Measurements from ENCODE around the gene KLRF1.

KLRF1 gene

DNA sequence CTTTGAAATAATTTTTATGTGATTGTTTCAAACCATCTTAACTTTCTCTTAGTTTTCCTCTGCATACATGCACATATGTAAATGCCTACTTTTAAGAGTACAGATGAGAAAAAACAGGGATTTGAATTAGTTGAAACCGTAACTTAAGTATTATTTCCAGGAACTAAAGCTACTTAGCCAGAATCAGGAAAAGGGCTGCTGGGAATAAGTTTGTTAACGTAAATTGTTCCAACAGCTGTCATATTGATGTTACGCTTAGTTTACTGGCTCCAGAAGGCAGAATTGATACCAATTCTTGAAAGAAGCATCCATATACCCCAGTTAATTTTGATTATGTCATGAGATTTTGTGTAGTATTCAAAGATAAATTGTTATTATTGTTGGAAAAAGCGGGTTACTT, 17.9 kb upstream of the KLRF1 start:
- FAIRE-seq: no peak

DNA sequence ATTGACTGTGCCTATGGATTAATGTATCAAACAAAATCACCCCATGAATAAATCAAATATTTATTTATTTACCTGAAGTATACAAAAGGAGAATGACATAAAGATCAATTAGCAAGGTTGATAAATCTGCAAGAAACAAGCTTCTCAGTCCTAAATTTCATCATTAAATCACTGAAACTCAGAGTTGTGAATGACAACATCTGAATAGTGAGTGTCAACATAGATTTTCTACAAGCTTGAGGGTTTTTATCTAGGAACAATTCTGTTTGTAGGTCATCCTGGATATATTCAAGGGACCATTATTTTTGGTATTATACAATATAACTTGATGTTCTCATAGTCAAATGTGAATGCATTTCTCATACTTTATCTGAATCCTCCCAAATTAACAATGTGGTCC, 17.4 kb upstream of the KLRF1 start:
- no peak for FAIRE-seq

DNA sequence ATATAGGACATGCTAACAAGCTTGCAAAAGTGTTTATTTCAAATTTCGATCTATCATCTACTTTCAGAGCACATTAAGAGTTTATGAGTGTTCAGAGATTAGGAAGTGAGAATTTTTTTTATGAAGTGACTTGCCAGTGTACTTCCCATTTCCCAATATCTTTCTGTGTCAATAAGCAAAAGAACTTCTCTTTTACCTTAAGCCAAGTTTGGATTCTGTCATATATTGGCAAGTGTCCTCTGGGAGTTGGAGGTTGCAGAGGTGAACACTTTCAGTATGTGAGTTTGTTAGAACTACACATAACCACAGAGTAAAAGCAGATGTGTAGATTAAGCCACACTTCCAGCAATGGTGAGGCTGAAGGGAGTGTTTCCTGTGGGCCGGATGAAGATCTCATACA, 16.6 kb upstream of the KLRF1 start:
- FAIRE-seq: no peak

DNA sequence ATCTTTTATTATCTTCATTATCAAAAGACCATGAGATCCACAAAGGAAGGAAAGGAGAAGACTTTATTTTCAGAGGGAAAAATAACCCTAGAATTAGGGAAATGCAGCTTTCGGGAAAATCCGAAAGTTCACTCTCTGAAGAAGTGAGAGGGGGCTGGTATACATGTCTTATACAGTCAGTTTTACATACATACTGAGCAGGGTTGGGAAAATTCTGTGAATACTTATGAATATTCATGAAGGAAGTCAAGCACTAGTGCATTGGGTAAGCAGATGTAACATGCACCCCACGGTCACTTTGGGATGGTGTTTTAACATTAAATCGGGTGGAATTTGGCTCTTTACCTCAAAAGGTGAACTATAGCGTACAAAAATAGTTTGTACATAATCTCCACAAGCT, 15.7 kb upstream of the KLRF1 start:
- no peak for FAIRE-seq

DNA sequence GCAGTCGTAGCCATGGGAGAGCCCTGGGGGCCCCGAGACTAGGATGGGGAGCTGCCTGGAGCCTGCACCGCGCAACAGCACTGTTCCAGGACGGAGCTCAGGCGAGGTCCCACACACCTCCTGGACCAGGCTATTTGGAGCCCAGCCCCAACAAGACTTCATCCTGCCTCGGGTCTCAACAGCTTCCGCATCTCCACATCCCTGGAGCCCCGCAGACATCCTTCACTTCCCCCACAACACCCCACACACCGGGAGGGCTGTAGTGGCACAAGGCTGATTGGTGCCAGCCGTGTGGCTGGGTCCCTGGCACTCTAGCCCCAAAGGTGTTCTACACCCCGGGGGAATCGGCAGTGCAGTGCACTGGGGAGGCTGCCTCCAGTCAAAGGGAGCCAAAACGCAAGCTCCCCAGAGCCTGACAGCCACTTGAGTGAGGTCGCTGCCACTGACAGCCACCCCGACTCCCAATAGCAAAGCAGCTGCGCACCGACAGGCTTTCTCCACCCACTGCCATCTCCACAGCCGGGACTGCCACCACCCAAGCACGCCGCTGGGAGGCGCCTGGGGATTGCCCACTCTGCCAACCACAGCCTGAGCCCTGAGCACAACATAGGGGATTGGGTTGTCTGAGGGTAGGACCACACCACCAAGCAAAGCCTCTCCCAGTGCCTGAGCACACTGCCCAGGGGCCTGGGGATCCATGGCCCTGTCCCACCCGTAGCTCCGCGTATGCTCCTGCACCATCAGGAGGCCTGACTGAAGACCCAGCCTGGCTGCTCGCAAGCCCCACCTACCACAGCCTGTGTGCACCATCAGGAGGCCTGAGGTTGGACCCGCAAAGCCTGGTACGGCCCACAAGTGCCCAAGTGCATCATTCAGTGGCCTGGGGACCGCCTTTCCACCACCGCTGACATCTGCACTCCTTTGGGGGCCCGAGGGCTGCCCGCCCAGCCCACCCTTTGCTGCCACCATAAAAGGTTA, 13.2 kb upstream of the KLRF1 start:
- FAIRE-seq: no peak

DNA sequence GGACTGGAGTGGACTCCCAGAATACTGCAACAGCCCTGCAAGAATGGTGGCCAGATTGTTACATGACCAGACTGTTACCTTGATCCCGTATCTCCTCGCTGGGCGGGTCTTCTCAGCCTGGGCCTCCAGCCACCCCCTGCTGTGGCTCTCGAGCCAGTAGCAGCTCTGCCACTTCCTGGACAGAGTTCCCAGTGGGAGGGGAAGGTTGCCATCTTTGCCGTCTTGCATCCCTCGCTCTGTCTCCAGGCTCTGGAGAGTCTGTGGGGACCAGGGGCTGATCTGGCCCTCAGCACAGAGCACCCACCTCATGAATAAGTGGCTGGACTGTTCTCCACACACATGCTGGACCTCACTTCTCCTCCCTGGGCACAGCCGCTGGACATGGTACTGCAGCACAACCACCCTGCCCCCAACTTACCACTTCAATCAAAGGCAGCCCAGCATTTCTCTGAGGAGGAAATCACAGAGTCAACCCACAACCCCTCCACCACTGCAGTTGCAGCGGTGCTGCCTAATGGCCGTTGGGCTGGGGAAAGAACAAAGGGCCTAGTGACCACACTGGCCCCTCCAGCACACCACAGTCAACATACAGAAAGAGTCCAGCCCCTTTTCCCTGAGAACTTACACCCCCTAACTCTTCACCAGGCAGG, 6.9 kb upstream of the KLRF1 start:
- no peak for FAIRE-seq

DNA sequence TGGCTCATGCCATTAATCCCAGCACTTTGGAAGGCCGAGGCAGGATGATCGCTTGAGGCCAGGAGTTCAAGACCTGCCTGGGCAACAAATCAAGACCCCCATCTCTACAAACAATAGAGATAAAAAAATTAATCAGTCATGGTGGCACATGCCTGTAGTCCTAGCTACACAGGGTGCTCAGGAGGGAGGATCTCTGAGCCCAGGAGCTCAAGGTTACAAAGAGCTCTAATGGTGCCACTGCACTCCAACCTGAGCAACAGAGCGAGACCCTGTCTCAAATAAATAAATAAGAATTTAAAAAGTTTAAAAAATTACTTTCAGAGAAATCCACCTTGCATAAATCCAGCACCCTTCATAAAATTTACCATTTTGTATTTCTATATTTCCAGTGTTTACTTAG, 2.2 kb downstream of the KLRF1 start:
- no peak for FAIRE-seq

DNA sequence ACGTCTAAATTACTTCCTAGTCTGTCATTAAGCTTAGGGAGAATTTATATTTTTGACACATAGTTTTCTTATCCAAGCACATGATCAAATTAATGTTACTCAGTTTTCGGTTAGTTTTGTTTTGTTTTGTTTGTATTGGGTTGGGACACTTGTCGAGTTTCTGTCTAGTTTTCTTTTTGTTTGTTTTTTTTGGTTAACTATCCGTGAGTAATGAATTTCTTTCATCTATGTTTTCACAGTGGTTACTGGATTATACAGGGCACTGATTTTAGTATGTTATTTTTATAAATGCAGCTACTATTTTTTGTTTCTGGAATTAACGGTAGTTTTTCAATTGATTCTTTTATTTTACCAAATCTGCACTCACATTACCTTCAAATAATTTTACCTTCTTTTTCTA, 2.7 kb downstream of the KLRF1 start:
- FAIRE-seq: peak; percentile 18

DNA sequence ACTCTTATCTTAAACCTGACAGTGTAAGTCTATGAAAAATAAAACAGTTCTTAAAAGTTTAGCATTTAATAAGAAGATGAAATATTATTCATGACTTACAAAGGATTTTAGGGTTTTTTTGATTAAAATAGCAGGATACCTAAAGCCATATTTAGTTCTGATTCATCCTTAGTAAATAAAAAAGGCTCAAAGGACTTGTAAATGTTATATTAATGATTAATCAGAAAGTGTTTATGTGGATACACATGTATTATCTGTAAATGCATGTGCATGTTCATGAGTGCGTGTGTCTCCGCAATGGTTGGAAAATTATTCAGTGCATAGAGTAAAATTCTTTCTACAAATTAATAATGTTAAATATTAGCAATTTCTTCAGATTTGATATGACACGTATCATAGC, 4.4 kb downstream of the KLRF1 start:
- FAIRE-seq: no peak

DNA sequence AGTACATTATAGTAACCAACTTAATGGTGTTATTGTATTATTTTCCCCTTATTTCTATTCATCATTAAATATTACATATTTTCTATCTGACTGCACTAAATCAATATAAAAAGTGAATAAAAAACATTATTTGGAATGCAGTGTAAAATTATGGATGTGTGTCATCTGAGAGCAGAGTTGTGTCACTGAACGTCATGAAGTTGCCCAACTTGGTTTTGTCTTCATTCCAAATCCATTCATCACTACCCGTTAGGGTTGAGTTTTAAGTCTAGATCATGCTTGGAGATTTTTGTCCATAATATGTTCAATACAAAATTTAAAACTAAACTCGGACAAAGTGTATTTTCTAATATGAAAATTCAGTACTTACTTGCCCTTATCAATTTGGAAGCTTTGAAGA, 16.1 kb downstream of the KLRF1 start:
- no peak for FAIRE-seq

DNA sequence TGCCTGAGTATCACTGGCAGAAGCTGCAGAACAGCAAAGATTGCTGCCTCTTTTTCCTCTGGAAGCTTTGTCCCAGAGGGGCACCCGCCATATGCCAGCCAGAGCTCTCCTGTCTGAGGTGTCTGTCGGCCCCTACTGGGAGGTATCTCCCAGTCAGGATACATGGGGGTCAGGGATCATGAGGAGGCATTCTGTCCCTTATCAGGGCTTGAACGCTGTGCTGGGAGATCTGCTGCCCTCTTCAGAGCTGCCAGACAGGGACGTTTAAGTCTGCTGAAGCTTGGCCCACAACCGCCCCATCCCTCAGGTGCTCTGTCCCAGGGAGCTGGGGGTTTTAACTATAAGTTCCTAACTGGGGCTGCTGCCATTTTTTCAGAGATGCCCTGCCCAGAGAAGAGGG, 21.6 kb downstream of the KLRF1 start:
- FAIRE-seq: no peak

DNA sequence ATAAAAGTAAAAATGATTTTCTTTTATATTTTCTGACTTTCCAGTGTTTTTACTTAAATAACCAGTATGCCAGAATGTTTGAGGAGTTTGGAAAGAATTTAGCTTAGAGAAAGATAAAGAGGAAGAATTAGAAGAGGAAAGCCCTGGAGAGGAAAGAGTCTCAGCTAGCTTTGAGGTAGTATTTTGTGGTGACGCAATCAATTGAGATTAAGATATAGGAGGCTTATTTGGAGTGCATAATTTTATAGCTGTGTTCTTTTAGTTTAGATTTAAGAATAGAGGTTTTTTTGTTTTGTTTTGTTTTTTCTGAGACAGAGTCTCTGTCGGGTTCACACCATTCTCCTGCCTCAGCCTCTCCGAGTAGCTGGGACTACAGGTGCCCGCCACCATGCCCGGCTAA, 23.8 kb downstream of the KLRF1 start:
- no peak for FAIRE-seq

DNA sequence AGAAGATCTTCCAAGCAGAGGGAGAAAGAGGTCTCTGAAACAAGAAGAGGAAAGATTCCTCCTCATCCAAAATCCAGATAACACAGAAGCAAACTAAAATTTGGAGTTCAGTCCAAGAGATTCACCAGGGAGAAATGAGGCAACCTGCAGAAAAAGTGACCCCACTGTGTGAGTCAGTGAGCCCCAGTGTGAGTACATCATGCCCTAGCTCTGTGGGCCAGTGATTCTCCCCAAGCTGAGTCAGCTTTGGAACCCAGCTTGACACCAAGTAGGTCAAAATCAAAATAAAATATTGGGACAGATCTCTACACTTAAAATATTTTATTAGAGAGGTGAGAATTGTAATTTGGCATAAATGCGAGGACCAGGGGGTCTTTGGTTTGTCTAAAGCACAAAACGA, 24.6 kb downstream of the KLRF1 start:
- FAIRE-seq: no peak

DNA sequence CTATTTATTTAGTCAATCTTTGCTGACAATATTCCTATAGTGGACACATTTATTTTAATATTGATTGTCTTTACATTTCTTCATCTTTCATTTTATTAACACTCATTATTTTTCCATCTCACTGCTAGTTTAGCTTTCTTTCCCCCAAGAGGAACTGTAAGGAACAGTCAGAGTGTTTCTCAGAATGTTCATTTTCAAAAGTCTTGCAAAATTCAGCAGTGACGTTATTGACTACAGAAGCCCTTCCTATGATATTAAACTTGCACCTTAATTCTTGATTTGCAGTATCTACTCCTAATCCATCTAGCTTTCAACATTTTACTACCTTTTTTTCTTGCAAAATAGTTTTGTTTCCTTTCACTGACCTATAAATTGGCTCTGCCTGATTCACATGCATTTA, 28.9 kb downstream of the KLRF1 start:
- FAIRE-seq: no peak

DNA sequence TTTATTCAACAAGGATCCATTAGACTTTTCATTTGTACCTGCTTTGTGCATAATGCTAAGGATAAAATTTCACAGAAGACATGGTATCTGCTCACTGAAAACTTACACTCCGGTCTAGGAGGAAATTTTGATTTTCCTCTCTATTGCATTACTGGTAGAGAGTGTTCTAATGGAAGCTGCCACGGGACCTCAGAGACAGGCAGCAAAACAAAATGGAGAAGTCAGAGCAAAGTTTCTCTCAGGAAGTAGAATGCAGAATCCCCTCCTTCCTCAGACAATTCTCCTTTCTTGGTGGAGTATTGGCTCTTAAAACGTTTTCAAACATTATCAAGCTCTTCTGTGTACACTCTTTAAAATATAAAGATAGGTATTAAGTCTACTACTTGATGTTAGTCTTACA, 29.6 kb downstream of the KLRF1 start:
- FAIRE-seq: no peak

DNA sequence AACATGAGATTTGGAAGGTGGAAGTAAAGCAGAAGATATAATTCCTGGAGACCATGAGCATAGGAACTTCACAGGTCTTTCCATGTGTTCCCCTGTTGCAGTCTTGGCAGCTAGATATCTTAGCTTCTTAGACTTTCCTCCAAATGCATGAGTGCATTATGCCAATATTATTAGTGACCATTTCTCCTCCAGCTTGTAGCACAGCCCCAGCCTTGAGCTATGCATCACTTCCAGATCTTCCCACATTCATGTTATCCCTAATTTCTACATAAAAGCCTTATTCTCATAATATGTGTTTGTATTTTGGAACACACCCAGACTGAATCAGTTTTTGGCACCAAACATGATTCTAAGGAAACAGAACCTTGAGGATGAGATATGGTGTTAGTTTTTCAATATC, 30.9 kb downstream of the KLRF1 start:
- FAIRE-seq: no peak

DNA sequence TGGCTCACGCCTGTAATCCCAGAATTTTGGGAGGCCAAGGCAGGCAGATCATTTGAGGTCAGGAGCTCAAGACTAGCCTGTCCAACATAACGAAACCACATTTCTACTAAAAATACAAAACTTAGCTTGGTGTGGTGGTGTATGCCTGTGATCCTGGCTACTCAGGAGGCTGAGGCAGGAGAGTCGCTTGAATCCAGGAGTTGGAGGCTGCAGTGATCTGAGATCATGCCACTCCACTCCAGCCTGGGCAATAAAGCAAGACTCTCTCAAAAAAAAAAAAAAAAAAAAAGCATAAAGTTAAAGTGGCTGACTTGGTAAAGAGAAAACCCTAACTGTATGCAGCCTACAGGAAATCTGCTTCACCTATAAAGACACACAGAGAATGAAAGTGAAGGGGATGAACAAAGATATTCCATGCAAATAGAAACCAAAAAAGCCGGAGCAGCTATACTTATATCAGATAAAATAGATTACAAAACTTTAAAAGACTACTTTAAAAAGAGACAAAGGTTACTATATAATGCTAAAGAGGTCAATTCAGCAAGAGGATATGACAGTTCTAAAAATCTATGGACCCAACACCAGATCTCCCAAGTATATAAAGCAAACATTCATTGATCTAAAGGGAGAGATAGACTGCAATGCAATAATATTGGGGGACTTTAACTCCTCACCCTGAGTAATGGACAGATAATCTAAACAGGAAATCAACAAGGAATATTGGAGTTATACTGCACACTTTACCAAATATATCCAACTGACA, 37.8 kb downstream of the KLRF1 start:
- no peak for FAIRE-seq

DNA sequence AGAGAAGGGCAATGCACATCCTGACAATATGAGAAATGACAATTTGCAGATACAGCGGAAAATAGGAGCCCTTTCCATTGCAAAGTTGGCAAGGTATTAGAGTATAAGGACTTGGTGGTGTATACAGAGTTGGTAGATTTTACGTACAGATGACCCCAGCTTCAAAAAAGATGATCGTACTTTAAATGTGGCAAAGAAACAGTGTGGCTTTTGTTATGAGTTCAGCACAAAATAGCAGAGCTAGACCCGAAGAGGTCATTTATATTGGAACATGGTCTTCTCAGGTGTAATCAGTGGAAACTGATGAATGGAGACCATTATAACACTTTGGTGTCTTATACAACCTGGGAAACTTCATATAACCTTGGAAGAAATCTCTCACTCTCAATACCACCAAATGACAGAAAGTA, 39.6 kb downstream of the KLRF1 start:
- no peak for FAIRE-seq

DNA sequence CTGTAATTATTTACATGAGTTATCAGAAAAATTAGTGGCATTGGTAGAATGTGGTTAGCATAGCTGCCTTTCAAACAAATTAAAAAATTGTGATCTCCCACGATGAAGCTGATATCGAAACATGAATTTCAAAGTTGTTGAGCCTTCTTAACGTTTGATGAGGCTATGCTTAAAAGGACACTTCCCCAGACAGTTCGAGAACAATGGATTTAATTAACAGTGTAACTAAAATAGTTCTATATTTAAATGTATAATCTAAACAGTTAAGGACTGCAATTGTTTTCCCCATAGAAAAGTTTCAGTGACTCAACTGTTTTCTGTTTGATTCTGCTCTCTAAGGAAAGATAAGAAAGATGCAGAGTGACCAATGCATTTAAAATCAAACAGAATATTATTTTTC, 40.2 kb downstream of the KLRF1 start:
- FAIRE-seq: no peak

DNA sequence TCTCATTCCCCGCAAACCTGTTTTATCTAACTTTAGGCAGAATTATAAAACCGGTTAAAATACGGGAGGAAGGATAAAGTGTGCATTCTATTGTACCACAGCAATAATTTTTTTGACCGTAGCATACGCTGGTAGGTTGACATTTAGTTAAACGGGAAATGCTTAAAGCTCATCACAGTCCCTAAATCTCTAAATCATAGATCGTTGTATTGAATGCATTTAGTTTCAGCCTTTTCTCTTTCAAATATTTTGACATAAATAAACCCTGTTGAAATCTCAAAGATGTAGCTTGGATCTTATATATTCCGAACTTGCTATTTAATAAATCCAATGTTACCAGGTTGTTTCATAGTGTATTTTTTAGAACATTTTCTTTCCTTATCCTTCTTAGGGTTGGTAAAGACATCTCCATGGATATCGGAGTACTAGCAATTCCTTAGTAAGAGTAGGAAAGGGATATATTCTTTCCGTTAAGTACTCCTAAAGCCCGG, 41.1 kb downstream of the KLRF1 start:
- FAIRE-seq: no peak

DNA sequence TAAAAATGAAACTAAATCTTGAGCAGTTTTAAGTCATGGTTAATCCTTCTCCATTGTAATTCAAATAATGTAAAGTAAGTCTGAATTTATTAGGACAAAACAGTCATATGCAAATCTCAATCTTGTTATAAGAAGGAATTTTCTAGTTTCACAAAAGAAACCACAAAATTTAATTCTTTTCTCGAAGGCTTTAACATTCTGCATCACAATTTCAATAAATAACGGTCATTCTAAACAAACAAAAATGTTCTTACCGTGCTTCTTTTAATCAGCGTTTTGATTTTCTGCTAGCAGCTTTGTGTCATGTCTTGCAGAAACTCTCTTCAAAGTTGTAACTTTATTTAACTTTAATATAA, 41.6 kb downstream of the KLRF1 start:
- no peak for FAIRE-seq

DNA sequence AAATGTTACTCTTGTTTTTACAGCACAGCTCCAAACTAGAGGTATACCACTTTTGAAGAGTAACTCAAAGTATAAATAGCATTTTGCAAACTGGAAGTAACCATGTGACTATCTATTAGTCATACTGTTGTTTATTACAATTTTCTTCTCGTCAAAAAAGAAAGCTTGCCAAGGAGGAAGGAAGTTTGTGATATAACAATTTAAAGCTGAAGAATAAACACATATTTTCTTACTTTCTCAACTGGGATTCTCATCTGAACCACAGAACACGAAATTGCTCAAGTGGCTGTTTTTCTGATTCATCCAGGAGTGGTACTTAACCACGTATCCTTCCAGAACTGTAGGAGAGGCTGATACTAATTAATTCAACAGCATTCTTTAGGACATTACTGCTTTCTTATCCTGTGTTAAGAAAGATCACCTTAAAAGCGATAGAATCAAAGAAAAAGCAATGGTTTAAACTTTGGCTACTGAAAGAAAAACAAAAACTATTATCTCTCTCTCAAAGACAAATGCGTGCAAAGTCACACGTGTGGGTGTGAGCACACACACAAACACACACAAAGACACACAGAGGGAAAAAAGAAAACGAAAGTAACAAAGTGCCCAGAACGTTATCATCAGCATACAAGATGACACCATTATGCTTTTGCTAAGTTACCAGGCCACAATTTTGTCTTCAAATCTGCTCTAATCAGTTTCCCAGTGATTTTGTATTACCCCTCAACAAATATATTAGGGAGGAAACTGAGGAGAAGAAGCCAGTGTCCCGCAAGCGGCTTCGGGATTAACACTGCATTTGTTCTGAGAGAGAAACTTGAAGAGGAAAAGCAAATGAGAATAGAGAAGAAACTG, 42.3 kb downstream of the KLRF1 start, which contains the start of gene CLEC2B:
Gene CLEC2B (minus strand): TSS at position 48 of the 855 bp plus-strand sequence.
- peak; percentile 93 for FAIRE-seq
